Stimulated activated naive CD8-positive, alpha-beta T cell treated with anti-CD3 and anti-CD28 coated beads, Interleukin-15, Interleukin-2, amounts not matched to agents 100 ng/mL and 50 ng/mL, for 24 hours (primary cell): Measurements from ENCODE around the gene FCGR3A.
A peak's percentile ranks its signal among the peaks of the same experiment; 100 is the strongest.
"Not testable (repeated sequence)": the region's sequence is repeated elsewhere in the genome, so short reads cannot be mapped to it uniquely, and the experiment has no call there.

Experiments used
- H3K27ac Mint-ChIP-seq: one replicate; pipeline ENCODE4 v1.8.0; 2021; ENCODE audit warnings: mild to moderate bottlenecking, mixed read lengths
- H3K27me3 Mint-ChIP-seq: one replicate; pipeline ENCODE4 v1.8.0; 2021; ENCODE audit warnings: mixed read lengths
- H3K36me3 Mint-ChIP-seq: one replicate; pipeline ENCODE4 v1.8.0; 2021; ENCODE audit warnings: low read depth, mixed read lengths
- H3K4me1 Mint-ChIP-seq: one replicate; pipeline ENCODE4 v1.8.0; 2021; ENCODE audit warnings: low read depth, mixed read lengths
- H3K4me3 Mint-ChIP-seq: one replicate; pipeline ENCODE4 v1.8.0; 2021; ENCODE audit warnings: mild to moderate bottlenecking, mixed read lengths
- H3K9me3 Mint-ChIP-seq: one replicate; pipeline ENCODE4 v1.8.0; 2021; ENCODE audit warnings: mixed read lengths

The FCGR3A gene

GRCh38 chr1:161524742-161525291 lies 24.8 kb downstream of the FCGR3A start:
- Mint-ChIP-seq H3K27me3 (peaks cover 18% of the 10 kb centered on the region), H3K4me1 (peaks cover 12% of the 10 kb centered on the region), H3K4me3 (peak overlapping the region; percentile 67)
- H3K36me3 Mint-ChIP-seq, H3K9me3 Mint-ChIP-seq, H3K27ac Mint-ChIP-seq: not testable (repeated sequence)

DNA sequence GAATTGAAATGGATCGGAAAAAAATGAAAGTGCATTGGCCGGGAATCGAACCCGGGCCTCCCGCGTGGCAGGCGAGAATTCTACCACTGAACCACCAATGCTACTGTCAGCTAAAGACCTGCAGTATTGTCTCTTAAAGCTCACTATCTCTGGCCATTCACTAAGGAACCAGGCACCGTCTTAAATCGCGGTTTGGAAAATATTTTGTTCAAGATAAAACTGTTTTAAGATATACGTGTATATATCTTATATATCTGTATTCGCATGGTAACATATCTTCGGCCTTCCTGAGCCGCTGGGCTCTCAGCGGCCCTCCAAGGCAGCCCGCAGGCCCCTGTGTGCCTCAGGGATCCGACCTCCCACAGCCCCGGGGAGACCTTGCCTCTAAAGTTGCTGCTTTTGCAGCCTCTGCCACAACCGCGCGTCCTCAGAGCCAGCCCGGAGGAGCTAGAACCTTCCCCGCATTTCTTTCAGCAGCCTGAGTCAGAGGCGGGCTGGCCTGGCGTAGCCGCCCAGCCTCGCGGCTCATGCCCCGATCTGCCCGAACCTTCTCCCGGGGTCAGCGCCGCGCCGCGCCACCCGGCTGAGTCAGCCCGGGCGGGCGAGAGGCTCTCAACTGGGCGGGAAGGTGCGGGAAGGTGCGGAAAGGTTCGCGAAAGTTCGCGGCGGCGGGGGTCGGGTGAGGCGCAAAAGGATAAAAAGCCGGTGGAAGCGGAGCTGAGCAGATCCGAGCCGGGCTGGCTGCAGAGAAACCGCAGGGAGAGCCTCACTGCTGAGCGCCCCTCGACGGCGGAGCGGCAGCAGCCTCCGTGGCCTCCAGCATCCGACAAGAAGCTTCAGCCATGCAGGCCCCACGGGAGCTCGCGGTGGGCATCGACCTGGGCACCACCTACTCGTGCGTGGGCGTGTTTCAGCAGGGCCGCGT lies 25.5 kb downstream of the FCGR3A start, which contains the start of gene HSPA6:
Gene HSPA6 (plus strand): TSS at position 724 of the 925 bp plus-strand sequence. CDS start 119 bp downstream, at position 843.
- Mint-ChIP-seq H3K27me3 (peaks cover 18% of the 10 kb centered on the region), H3K27ac (peak within 1 kb of the TSS; percentile 88), H3K4me3 (peak within 1 kb of the TSS; percentile 83), H3K4me1 (peaks cover 11% of the 10 kb centered on the region)
- H3K36me3 Mint-ChIP-seq, H3K9me3 Mint-ChIP-seq: not testable (repeated sequence)

DNA sequence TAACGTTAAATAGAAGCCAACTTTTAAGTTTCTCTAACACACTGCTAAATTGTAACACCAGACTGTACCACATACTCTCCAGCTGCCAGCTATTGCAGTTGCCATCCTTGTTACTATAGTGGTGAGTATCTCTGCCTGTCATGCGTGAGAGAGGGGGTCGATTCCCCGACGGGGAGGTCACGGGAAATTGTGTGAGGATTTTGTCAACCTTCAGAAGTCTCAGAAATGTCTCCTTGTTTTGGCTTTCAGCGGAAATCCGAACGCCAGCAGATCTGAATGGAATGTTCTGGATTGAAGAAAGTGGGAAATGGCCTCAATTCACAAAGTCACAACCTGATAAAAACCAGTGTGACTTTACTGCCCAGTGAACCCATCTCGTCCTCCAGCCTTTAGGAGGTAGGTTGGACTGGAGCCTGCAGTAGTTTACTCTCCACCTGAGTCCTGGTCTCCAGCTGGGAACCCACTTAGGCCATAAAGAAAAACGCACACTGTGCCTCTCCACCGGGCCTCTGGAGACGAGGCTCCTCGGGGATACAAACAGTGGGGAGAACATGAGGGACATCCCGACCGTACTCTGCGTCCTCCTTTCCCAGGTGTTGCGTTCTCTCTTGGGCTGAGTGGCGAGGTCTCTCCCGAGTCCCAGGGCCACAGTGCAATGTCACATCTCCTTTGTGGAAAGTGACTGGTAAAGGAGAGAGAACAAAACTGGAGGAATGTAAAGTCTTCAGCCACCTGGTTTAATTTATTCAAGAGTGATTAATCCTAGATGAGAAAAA lies 26.4 kb downstream of the FCGR3A start:
- H3K4me1 Mint-ChIP-seq = peaks cover 11% of the 10 kb centered on the region
- H3K9me3 Mint-ChIP-seq, H3K36me3 Mint-ChIP-seq: not testable (repeated sequence)
- peaks cover 14% of the 10 kb centered on the region for H3K27me3 Mint-ChIP-seq
- H3K27ac Mint-ChIP-seq = peak overlapping the region; percentile 88
- peak overlapping the region; percentile 83 for H3K4me3 Mint-ChIP-seq

DNA sequence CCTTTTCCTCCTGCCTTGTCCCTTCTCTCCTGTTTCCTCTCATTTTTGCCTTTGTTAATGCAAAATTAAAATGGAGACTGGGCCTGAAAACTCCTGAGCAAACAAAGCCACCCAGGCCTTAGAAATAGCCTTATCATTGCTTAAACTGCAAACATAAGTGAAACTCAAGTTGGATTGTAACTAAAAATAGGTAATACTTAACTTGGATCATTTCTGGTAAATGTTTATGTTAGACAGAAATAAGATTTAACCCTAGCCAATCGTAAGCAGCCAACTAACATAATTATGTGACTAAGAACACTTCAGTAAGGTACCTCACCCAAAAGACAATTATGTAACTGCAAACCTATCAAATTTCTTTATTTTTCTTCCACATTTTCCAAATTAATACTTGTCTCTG lies 35.7 kb downstream of the FCGR3A start:
- H3K27ac Mint-ChIP-seq, H3K36me3 Mint-ChIP-seq, H3K4me3 Mint-ChIP-seq, H3K9me3 Mint-ChIP-seq, H3K27me3 Mint-ChIP-seq, H3K4me1 Mint-ChIP-seq: not testable (repeated sequence)

GRCh38 chr1:161513448-161513780 lies 36.2 kb downstream of the FCGR3A start:
- not testable (repeated sequence) for H3K27me3 Mint-ChIP-seq, H3K36me3 Mint-ChIP-seq, H3K9me3 Mint-ChIP-seq, H3K4me3 Mint-ChIP-seq, H3K4me1 Mint-ChIP-seq, H3K27ac Mint-ChIP-seq

- H3K27ac Mint-ChIP-seq, H3K36me3 Mint-ChIP-seq, H3K4me3 Mint-ChIP-seq, H3K27me3 Mint-ChIP-seq, H3K9me3 Mint-ChIP-seq, H3K4me1 Mint-ChIP-seq: not testable (repeated sequence)
These were observed 36.8 kb downstream of the FCGR3A start for GRCh38 chr1:161512636-161513447.

- Mint-ChIP-seq H3K4me1 (peaks cover 3% of the 10 kb centered on the region), H3K9me3 (no peaks in the 10 kb centered on the region), H3K27ac (no peak overlapping the region), H3K36me3 (no peaks in the 10 kb centered on the region), H3K27me3 (peaks cover 12% of the 10 kb centered on the region), H3K4me3 (no peak overlapping the region)
These were observed 37.9 kb downstream of the FCGR3A start for GRCh38 chr1:161511756-161512060.

DNA sequence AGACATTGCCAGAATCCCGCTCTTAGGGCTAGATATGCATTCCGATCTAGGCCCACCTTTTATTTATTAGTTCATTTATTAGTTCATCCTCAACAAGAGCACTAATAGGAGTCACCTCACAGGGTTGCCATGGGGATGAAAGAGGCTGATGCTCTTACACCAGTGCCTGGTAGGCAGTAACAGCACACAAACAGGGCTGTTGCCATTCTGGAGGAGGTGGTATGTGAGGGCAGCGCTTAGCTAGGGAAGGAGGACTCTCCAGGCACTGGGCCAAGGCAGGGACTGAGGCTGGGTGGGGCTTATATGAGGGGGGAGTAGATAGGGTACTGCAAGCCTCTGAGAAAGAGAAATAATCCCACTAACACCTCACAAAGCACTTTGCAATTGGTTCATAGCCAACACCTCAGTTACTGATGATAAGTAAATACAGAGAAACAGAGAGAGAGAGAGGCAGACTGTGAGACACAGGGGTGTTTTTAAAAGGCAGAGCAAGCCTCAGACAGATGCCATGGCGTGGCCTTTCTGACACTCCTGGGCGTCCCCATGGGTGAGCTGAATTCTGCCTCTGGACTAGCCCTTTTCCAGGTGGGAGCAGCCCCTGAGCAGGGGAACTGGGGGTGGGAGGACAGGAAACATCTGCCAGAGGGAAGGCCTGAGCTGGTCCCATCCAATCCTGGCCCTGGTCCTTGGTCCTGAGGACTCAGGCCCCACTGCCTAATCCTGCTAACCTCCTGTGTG lies 38.4 kb downstream of the FCGR3A start:
- Mint-ChIP-seq H3K27me3 (peaks cover 17% of the 10 kb centered on the region), H3K36me3 (no peaks in the 10 kb centered on the region), H3K27ac (no peak overlapping the region), H3K4me3 (no peak overlapping the region), H3K9me3 (no peaks in the 10 kb centered on the region), H3K4me1 (peaks cover 8% of the 10 kb centered on the region)

GRCh38 chr1:161510477-161510876 lies 39.1 kb downstream of the FCGR3A start:
- Mint-ChIP-seq H3K4me1 (peaks cover 10% of the 10 kb centered on the region), H3K36me3 (no peaks in the 10 kb centered on the region), H3K9me3 (no peaks in the 10 kb centered on the region), H3K4me3 (no peak overlapping the region), H3K27ac (no peak overlapping the region), H3K27me3 (peaks cover 18% of the 10 kb centered on the region)

GRCh38 chr1:161506336-161507223 lies 43.0 kb downstream of the FCGR3A start:
- H3K4me3 Mint-ChIP-seq = no peak overlapping the region
- H3K4me1 Mint-ChIP-seq = peaks cover 10% of the 10 kb centered on the region
- peak overlapping the region; percentile 52 for H3K27ac Mint-ChIP-seq
- H3K27me3 Mint-ChIP-seq = peaks cover 39% of the 10 kb centered on the region
- H3K36me3 Mint-ChIP-seq = no peaks in the 10 kb centered on the region
- no peaks in the 10 kb centered on the region for H3K9me3 Mint-ChIP-seq

GRCh38 chr1:161505686-161506085 lies 43.9 kb downstream of the FCGR3A start:
- Mint-ChIP-seq H3K27ac (no peak overlapping the region), H3K36me3 (no peaks in the 10 kb centered on the region), H3K27me3 (peaks cover 39% of the 10 kb centered on the region), H3K9me3 (no peaks in the 10 kb centered on the region), H3K4me1 (peaks cover 10% of the 10 kb centered on the region), H3K4me3 (no peak overlapping the region)

GRCh38 chr1:161503394-161503748 lies 46.2 kb downstream of the FCGR3A start:
- peaks cover 16% of the 10 kb centered on the region for H3K4me1 Mint-ChIP-seq
- H3K36me3 Mint-ChIP-seq = no peaks in the 10 kb centered on the region
- no peak overlapping the region for H3K27ac Mint-ChIP-seq
- H3K9me3 Mint-ChIP-seq = no peaks in the 10 kb centered on the region
- H3K27me3 Mint-ChIP-seq = peaks cover 53% of the 10 kb centered on the region
- H3K4me3 Mint-ChIP-seq = no peak overlapping the region

- Mint-ChIP-seq H3K4me1 (peaks cover 16% of the 10 kb centered on the region), H3K27ac (no peak overlapping the region), H3K4me3 (no peak overlapping the region), H3K27me3 (peaks cover 52% of the 10 kb centered on the region), H3K36me3 (no peaks in the 10 kb centered on the region), H3K9me3 (no peaks in the 10 kb centered on the region)
These were observed 46.8 kb downstream of the FCGR3A start for GRCh38 chr1:161502641-161503393.
